ENCODE measurements around the gene TMEM270.

GRCh38 chr7:73885975-73886798 lies 25.2 kb downstream of the TMEM270 start:
- TF ChIP-seq CTCF (IDR thresholded peaks at IDR 0.05 in 2 of 3, conservative IDR thresholded peaks at IDR 0.05 in 1 of 3; ENCODE audit: control insufficient read depth in 2 of 3, extremely low read depth in 1 of 3, insufficient read depth in 1 of 3, low read depth in 3 of 3, low read length in 3 of 3) (no peak), MAX (IDR thresholded peaks at IDR 0.05; ENCODE audit: low read depth, low read length) (no peak), REST (IDR thresholded peaks at IDR 0.05; ENCODE audit: low read depth, low read length) (no peak), SP1 (IDR thresholded peaks at IDR 0.05; ENCODE audit: low read depth, low read length) (no peak), PAX8 (IDR thresholded peaks at IDR 0.05) (no peak), BRCA1 (IDR thresholded peaks at IDR 0.05; ENCODE audit: low read depth, low read length) (no peak)
